Astrocyte of the cerebellum (primary cell): ENCODE results near the gene ADD2.

Source experiments
- DNase-seq: peaks from one replicate; pipeline ENCODE4 v3.0.0-alpha.2; 2011; ENCODE audit warnings: low read depth
- H3K4me3 ChIP-seq: 2 replicates; pipeline ENCODE4 v1.5.1; 2011; ENCODE audit warnings: mild to moderate bottlenecking, low read depth, low read length, moderate library complexity
- CTCF ChIP-seq: IDR thresholded peaks from 2 replicates; pipeline ENCODE4 v1.5.1; 2012; ENCODE audit warnings: low read length, low read depth, moderate library complexity, mild to moderate bottlenecking; ENCODE audit errors: missing control alignments
- in situ Hi-C: cut with HindIII; loops from 2 replicates; pipeline ENCODE4 v1.10.0; 2017; ENCODE audit warnings: low sequenced_read_pairs

ADD2 gene

GRCh38 chr2:70712916-70713315 lies 55.1 kb downstream of the ADD2 start:
- in situ Hi-C loops, result no loop called here
- no peak overlapping the region for H3K4me3 ChIP-seq
- TF ChIP-seq CTCF, result no peak
- DNase-seq, result no peak

- in situ Hi-C loops, result no loop called here
- no peak for TF ChIP-seq CTCF
- no peak overlapping the region for H3K4me3 ChIP-seq
- no peak for DNase-seq
These were observed 56.8 kb downstream of the ADD2 start for GRCh38 chr2:70711191-70711590.

- DNase-seq, result no peak
- H3K4me3 ChIP-seq, result no peak overlapping the region
- no peak for TF ChIP-seq CTCF
- in situ Hi-C loops, result no loop called here
These were observed 57.8 kb downstream of the ADD2 start for GRCh38 chr2:70710038-70710690.

GRCh38 chr2:70709275-70710037 lies 58.5 kb downstream of the ADD2 start:
- in situ Hi-C loops, result no loop called here
- H3K4me3 ChIP-seq, result no peak overlapping the region
- peak; percentile 19 for DNase-seq
- TF ChIP-seq CTCF, result no peak

- no peak for TF ChIP-seq CTCF
- no peak overlapping the region for H3K4me3 ChIP-seq
- DNase-seq, result peak; percentile 13
- in situ Hi-C loops, result no loop called here
These were observed 59.4 kb downstream of the ADD2 start for GRCh38 chr2:70708376-70709199.

GRCh38 chr2:70707706-70708105 lies 60.3 kb downstream of the ADD2 start:
- no peak for DNase-seq
- in situ Hi-C loops, result no loop called here
- no peak for TF ChIP-seq CTCF
- no peak overlapping the region for H3K4me3 ChIP-seq
